NK-92 (cell line): ENCODE results near the gene RASA3.
"Not testable (repeated sequence)": the region's sequence is repeated elsewhere in the genome, so short reads cannot be mapped to it uniquely, and the experiment has no call there.

Source experiments
- DNase-seq: peaks from one replicate; lab custom pipeline; 2025; ENCODE audit not compliant: unreplicated experiment; lab: John Stamatoyannopoulos, UW

Gene RASA3

GRCh38 chr13:114115796-114116195 lies 16.6 kb downstream of the RASA3 start:
- DNase-seq = no peak

DNA sequence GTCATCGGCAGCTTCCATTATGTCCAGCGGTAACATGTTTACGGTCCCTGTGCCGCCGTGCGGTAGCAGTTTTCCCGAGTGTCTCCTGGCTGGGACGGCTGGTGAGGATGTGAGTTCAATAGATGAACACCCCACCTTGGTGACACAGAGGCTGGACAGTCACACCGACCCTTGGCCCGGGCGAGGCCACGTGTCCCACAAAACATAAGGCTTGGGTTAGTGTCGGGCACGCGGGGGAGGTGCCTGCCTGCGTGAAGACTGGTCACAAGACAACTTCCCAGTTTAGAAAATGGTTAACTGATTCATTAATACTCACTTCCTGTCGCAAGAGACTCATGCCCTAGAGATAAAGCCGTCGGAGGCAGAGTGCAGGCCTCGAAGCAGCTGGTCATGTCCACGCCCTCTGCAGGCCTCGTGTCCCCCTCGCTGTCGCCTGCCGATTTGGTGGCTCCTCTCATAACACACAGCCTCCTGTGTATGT lies 17.2 kb downstream of the RASA3 start:
- no peak for DNase-seq

GRCh38 chr13:114114666-114115065 lies 17.8 kb downstream of the RASA3 start:
- not testable (repeated sequence) for DNase-seq

DNA sequence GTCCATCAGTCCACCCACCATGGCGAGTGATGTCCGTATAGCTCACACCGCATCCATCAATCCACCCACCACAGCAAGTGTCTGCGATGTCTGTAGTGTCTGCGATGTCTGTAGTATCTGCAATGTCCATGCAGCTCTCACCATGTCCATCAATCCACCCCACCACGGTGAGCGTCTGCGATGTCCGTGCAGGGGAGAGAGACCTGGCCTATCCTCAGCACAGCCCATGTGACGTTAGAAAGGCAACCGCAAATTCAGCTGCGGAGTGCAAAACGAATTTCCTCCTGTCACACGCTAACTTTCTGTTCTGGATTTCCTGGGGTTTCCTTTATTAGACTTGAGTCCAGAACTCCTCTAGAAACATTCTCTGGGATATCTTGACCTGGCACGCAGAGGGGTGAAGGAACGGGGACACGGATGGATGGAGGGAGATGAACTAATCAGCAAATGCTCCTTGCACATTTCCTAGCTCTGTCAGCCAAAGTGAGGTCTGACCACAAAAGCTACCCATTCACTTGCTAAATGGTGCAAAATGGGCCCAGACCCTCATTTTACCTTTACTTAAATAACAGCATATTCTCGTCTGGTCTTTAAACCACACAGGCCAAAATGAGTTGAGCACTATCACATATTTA lies 18.3 kb downstream of the RASA3 start:
- DNase-seq = no peak

- not testable (repeated sequence) for DNase-seq
Observed at GRCh38 chr13:114113395-114113794, 19.0 kb downstream of the RASA3 start.

- no peak for DNase-seq
Observed at GRCh38 chr13:114112826-114113322, 19.5 kb downstream of the RASA3 start.

DNA sequence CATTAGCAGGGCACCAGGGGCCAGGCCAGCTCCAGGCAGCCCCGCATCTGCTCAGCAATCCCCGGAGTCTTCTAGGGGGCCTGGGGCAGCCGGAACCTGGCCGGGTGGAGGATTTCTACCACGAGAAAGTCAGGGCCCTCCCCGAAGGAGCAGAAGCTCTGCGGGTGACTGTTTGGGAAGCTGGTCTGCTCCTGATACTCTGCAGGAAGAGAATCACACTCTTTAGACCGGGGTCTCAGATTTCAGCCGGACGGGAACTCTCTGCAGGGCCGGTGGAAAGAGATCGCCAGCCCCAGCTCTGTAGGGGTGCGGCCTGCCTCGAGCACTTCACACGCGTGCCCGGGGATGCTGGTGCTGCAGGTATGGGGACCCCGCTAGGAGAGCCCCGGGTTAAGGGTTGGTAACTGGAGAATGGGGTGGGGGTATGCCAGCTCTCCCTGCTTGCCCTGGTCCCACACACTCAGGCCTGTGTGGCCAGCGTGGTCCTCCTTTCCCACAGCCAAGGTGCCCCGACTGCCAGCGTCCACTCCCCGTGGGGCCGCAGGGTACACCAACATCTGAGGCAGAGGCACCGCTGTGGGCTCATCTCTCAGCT lies 20.1 kb downstream of the RASA3 start:
- no peak for DNase-seq

- DNase-seq = no peak
Observed at GRCh38 chr13:114111577-114111976, 20.8 kb downstream of the RASA3 start.

GRCh38 chr13:114110830-114111189 lies 21.6 kb downstream of the RASA3 start:
- DNase-seq = not testable (repeated sequence)

GRCh38 chr13:114110091-114110829 lies 22.2 kb downstream of the RASA3 start:
- DNase-seq = no peak

DNA sequence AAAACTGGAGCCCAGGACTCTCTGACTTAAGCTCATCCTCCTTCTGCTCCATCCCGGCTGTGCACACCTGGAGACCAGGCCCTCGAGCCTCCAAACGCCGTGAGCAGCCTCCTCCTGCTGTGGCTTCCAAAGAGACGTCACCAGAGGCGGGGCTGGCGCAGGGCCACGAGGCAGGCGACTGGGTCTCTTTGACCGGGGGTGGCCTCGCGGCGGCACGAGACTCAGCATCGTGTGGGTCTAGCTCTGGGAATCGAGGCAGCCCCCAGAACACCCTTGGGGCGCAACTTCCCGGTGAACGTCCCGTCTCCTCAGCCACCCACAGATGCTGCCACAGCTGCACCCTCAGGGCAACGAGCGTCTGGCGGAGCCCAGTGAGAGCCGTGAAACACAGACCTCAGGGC lies 22.8 kb downstream of the RASA3 start:
- DNase-seq = no peak

- no peak for DNase-seq
Observed at GRCh38 chr13:114108894-114109293, 23.5 kb downstream of the RASA3 start.

DNA sequence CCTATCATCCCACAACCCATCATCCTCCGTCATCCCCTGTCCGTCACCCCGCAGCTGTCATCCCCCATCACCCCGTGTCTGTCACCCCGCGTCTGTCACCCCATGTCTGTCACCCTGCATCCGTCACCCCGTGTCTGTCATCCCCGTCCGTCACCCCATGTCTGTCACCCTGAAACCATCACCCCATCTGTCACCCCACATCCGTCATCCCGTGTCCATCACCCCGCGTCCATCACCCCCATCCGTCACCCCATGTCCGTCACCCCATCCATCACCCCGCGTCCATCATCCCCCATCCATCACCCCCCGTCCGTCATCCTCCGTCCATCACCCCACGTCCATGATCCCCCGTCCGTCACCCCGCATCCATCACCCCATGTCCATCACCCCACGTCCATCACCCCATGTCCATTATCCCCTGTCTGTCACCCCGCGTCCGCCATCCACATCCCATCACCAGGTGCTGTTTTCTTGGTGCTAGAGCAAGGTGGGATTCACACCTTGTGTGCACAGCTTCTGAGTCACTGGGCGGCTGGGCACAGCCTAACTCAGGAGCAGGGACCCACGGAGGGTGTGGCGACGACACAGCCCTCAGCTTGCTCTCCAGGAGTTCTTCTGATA lies 24.2 kb downstream of the RASA3 start:
- no peak for DNase-seq

- DNase-seq = no peak
Observed at GRCh38 chr13:114107686-114108081, 24.7 kb downstream of the RASA3 start.

GRCh38 chr13:114106991-114107685 lies 25.3 kb downstream of the RASA3 start:
- DNase-seq = no peak

DNA sequence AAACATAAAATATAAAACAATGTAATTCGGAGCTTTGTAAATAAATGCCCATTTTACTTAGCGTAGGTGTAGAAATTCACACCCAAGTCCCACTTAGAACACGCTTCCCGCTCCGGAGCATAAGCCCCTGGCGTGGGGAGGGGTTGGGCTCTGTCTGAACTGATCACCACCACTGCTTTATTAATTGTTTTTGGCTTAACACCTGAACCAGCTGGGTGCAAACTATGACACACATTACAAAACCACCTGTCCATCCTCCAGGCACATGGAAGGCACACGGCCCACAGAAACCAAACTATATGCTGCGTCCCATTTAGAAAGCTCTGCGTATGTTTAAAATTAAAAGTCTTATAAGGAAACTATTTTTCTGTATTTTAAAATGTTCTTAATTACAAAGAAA lies 25.9 kb downstream of the RASA3 start:
- DNase-seq = no peak

DNA sequence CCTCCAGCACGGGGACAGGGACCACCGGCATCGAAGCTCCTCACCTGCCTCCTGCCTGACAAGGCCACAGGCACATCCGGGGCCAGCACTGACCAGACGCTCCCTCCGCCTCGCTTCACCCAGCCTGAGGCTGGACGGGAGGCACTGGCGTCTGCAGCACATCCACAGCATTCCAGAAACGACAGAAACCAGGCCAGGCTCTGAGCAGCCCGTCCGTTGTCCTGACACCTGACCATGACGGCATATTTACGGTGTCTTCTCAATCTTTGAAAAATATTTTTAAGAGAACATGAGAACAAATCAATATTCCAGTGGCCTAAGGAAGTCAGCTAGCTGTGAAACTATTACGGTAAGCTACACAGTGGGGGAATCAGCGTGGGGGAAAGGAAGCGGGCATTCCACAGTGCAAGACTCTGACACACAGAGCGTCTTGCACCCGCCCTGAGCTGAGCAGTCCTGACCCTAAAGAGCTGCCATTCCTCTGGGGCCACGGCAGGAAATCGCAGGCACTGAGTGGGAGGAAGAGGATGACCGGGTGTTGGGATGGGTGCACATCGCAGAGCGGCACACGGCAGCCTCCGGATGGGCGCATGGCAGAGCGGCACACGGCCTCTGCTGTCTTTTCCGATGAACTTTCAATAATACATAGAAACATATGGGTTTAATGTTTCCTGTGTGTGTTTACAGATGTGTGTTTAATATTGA lies 26.8 kb downstream of the RASA3 start:
- no peak for DNase-seq

DNA sequence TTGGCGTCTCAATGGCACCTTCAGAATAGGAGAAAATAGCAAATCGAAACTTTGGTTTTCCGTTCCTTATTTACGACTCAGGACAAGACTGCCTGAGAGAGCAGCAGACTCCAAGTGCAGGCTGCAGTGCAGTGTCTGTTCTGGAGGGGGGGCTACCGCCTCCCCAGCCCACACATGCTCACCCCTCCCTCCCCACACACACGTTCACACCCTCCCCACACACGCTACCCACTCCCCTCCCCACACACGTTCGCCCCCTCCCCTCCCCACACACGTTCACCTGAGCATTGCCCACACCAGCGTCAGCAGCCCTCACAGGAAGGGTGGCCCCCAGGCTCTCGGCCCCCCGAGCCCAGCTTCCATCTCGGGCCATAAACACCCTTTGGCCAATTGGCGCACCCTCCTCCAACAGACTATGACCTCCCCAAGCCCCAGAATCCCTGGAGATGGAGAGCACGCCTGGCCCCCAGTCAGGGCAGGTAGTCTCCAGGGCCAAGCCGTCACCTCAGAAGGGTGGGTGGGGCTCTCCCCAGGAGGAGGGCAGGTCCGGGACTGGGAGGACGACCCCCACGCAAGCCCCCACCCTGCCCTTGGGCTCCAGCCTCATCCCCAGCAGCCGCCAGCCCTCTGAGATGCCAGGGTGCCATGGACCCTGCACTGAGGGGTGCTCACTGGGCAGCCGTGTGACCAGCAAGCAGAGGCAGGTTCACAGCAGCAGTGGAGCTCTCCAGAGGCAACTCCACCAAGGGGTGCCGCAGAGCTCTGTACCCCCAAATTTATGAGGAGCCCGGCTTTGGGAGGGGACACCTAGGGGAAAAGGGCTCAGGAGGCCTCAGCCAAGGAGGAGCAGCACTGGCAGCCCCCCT lies 27.5 kb downstream of the RASA3 start:
- DNase-seq = no peak

- DNase-seq = no peak
Observed at GRCh38 chr13:114103801-114104654, 28.4 kb downstream of the RASA3 start.
